HG02759 (cell line): Measurements from ENCODE around the gene MIER2.

Experiments
- ATAC-seq: cut with Tn5 transposase; IDR thresholded peaks from one replicate; pipeline ENCODE4 v1.9.1; 2021; ENCODE audit warnings: mild to moderate bottlenecking, moderate library complexity; ENCODE audit not compliant: unreplicated experiment

The MIER2 gene

GRCh38 chr19:379796-380195, 35.2 kb upstream of the MIER2 start:
- ATAC-seq = no peak

- ATAC-seq = no peak
Observed at GRCh38 chr19:378706-379105, 34.1 kb upstream of the MIER2 start.

- no peak for ATAC-seq
Observed at GRCh38 chr19:377801-378581, 33.4 kb upstream of the MIER2 start.

- no peak for ATAC-seq
Observed at GRCh38 chr19:376111-376470, 31.5 kb upstream of the MIER2 start.

- ATAC-seq = no peak
Observed at GRCh38 chr19:375395-376110, 31.0 kb upstream of the MIER2 start.

GRCh38 chr19:374886-375235, 30.3 kb upstream of the MIER2 start:
- ATAC-seq = no peak

- ATAC-seq = no peak
Observed at GRCh38 chr19:374183-374885, 29.7 kb upstream of the MIER2 start.

GRCh38 chr19:373391-374182, 29.0 kb upstream of the MIER2 start:
- ATAC-seq = no peak

GRCh38 chr19:372306-372890, 27.8 kb upstream of the MIER2 start:
- no peak for ATAC-seq

- no peak for ATAC-seq
Observed at GRCh38 chr19:371501-372168, 27.0 kb upstream of the MIER2 start.

- no peak for ATAC-seq
Observed at GRCh38 chr19:370641-371330, 26.2 kb upstream of the MIER2 start.

GRCh38 chr19:369876-370275, 25.3 kb upstream of the MIER2 start:
- ATAC-seq = no peak

- ATAC-seq = no peak
Observed at GRCh38 chr19:369256-369655, 24.7 kb upstream of the MIER2 start.

- ATAC-seq = no peak
Observed at GRCh38 chr19:368630-369024, 24.0 kb upstream of the MIER2 start.

GRCh38 chr19:367963-368629, 23.5 kb upstream of the MIER2 start:
- no peak for ATAC-seq

GRCh38 chr19:367561-367960, 23.0 kb upstream of the MIER2 start:
- no peak for ATAC-seq

GRCh38 chr19:366951-367350, 22.4 kb upstream of the MIER2 start:
- no peak for ATAC-seq

- ATAC-seq = no peak
Observed at GRCh38 chr19:366205-366783, 21.7 kb upstream of the MIER2 start.
